Adipose tissue (tissue), 3 donors: ENCODE results near the gene PPT2. TPM values are rescaled to one million over a fixed set of nuclear protein-coding genes. Genes with fewer than 3 reads are reported as not detected.
"Not testable (repeated sequence)": the region's sequence is repeated elsewhere in the genome, so short reads cannot be mapped to it uniquely, and the experiment has no call there.

Experiments
- H3K27ac ChIP-seq: one replicate; pipeline ENCODE4 v1.5.1; 2013; ENCODE audit warnings: low read depth, low read length
- WGBS, 3 donors: extraction: QIAGEN DNeasy Blood & Tissue Kit; methylation state at CpG; one replicate each; pipeline ENCODE4 v1.1.7; 2013; 5-methylcytosine and 5-hydroxymethylcytosine counted together
- polyA plus RNA-seq, 3 donors: library from polyadenylated mRNA; stranded (reverse); fragments of 200-250 nt; gene quantifications; one replicate each; pipeline ENCODE4 v1.2.3, GENCODE V29; 2013
- donor health status: healthy with polysubstance abuse.
- donor health status: Bipolar disorder and iron deficiency.
- donor health status: healthy.

Gene PPT2
- polyA plus RNA-seq, 3 donors = 6.3 to 18.5 (median 13.2) TPM

DNA sequence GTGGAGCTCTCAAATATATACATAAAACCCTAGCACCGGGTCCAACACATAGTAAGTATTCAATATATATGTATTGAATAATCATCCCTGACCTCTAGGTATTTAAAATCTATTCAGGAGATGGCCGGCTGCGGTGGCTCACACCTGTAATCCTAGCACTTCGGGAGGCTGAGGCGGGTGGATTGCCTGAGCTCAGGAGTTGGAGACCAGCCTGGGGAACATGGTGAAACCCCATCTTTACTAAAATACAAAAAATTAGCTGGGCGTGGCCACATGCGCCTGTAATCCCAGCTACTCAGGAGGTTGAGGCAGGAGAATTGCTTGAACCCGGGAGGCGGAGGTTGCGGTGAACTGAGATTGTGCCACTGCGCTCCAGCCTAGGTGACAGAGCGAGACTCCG lies 39.2 kb downstream of the PPT2 start:
- WGBS, 3 donors = 64 to 78% (median 70%) methylated on average over 13 of the region's 13 CpGs
- not testable (repeated sequence) for H3K27ac ChIP-seq

DNA sequence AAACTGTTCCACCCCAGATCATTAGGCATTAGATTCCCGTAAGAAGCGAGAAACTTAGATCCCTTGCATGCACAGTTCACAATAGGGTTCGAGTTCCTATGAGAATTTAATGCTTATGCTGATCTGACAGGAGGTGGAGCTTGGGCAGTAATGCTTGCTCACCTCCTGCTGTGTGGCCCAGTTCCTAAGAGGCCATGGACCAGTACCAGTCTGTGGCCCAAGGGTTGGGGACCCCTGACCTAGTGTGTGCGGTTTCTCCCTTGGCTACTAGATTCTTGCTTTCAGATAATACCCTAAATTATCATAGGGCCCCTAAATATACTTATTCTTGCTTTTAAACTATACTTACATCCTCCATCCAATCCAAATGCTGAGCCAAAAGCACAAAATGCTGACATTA lies 40.4 kb downstream of the PPT2 start:
- H3K27ac ChIP-seq = no peak overlapping the region

DNA sequence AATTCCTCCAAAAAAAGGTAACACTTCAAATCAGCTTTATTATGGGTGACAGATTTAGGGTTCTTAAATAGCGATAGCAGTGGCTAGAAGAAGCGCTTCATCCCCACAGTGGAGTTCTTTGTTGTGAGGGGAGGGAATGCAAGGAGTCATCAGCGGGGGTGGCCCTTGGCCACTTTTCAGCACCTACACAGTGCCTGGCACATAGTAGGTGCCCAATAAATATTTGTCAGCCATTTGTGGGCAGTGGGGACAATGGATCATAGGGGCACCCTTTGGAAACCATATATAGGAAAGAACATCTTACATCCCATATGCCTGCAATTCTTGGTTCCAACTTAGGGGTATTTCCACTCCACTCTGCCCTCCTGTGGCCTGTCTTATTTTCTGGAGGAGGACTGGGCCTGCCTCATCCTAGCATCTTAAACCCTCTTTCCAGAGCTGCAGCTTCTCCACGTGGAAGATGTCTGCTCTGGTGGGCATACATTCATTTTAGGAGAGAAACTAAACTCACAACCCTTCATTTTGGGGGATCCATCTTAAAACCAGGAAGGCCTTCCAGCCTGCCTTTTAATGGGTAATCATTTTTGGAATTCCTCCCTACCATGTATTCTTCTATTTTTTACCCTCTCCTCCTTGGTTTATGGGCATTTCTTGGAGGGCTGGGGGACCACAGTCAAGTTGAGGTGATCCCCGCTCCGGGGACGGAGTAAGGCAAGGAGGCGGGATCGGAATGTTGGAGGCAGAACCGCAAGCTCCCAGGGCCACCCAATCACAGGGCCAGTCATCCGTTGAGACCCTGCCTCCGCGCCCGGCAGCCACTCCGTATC lies 41.1 kb downstream of the PPT2 start:
- H3K27ac ChIP-seq = no peak overlapping the region
- 16 to 18% (median 17%) methylated on average over 15 of the region's 15 CpGs for WGBS, 3 donors

More for the DNA sequence above, 40.4 kb downstream of the PPT2 start:
- 88 to 96% (median 94%) methylated on average over 4 of the region's 4 CpGs for WGBS, 3 donors

DNA sequence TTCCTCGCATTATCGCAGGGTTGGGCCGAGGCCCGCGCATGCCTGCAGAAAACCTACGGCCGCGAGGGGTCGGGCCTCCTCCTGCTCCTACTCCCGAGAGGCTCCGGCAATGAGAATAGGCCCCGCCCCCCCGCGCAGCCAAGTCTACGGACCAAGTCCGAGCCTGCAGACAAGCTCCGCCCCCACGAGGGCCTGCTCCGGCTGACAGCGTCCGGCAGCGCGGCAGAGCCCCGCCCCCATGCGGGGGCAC lies 41.6 kb downstream of the PPT2 start:
- H3K27ac ChIP-seq = no peak overlapping the region
- 0 to 1% (median 0%) methylated on average over 25 of the region's 25 CpGs for WGBS, 3 donors

DNA sequence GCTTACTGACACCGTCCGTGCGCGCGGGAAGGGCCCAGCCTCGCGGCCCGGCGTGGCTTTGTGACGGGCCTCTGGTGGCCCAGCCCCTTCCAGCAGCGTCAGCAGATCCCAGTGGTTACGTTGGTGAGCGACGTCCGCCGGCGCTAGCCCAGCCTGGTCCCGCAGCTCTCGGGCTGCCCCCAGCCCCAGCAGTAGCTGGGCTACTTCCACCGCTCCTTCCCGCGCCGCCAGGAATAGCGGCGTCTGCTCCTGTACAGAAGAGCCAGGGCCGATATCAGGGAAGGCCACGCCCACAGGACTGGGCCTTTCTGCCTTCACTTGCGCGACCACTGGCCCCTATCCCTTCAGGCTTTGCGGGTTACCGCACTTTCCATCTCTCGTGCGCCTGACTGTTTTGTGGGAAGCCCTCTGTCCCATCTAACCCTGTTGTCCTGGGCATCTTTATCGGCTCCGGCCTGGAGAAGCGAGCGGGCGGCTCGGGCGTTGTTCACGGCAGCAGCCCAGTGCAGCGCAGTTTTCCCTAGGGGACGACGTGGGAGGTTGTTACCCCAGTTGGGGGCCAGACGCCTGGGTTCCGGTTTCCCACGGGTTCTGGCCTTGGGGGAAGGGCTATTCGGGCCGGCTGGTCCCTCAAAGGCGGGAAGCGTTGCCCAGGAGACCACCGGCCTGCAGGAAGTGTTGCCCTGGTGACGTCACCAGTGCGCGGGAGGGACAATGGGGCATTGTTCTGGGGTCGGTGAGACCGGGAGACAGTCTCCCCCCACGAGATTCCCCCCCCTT lies 42.2 kb downstream of the PPT2 start:
- 0% methylated on average over 48 to 58 of the region's 58 CpGs for WGBS, 3 donors
- peak overlapping the region; percentile 99 for H3K27ac ChIP-seq

DNA sequence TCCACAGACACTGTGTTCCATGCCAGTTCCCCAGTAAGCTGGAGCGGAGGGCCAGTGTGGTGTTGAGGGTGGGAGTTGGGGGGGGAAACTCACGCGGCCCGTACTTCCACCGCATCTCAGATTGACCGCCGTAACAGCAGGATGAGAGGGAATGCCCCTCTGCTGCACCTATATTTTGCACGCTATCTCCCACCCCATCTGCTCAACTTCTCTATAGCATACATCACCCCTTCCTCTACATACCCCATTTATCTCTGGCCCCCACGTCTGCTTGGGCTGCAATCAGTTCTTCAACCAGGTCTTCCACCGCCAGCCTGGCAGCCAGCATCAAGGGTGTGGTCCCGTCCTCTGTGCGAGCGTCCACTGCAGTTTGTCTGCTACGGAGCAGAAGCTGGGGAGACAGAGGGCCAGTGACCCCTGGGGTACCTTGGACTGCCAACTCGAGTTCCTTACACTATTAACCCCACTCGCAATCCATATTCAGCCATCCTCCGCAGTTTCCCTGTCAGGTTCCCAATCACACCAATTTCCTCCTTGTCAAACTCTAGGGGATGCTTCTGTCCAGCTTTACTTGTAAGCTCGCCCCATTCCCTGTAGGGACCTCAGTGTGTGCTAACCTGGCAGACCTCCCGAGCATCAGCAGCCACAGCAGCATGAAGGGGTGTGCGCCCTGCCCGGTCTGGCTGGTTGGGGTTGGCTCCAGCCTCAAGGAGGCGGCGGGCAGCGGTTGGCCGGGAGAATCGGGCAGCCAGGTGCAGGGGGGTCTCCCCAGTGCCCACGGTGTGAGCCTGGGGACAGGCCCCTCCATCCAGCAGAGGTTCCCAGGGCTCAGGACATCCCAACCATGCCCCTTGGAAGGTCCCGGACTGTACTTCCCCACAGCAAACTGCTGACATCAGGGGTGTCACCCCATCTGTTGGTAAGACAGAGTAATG lies 43.0 kb downstream of the PPT2 start:
- WGBS, 3 donors = 24 to 34% (median 29%) methylated on average over 28 of the region's 28 CpGs

DNA sequence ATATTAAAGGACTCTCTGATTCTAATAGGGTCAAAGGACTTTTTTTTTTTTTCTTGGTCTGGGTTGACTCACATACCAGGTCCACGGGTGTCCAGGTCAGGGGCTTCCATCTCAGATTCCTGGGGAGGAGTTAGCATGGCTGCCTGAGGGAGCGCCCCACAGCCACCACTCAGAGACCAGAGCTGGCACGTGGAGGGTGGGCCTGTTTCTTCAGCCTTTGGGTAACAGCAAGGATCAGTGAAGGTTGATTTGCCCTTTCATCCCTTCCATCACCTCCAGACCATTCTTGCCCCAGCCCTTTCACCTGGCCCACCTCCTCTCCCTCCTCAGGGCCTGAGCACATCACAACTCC lies 44.4 kb downstream of the PPT2 start:
- 69 to 81% (median 79%) methylated on average over 3 of the region's 3 CpGs for WGBS, 3 donors
- no peak overlapping the region for H3K27ac ChIP-seq

More for the DNA sequence above, 43.0 kb downstream of the PPT2 start:
- peak overlapping the region; percentile 77 for H3K27ac ChIP-seq

DNA sequence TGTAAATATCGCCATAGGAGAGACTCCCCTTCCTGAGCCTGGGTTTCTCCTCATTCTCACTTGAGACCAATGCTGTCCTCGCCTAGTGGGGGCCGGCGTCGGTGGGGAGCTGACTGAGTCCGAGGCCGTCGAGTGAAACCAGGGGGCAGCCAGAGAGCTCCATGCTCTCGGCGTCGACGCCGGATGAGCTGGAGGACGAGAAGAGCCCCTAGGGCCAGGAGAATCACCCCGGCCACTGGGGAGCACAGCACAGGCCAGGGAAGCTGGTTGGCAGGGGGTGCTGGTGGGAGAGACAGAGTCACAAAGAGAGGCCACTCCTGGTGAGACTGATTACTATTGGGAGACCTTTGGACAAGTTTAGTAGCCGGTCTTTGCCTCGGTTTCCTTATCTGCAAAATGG lies 44.9 kb downstream of the PPT2 start:
- WGBS, 3 donors = 81 to 91% (median 91%) methylated on average over 17 of the region's 17 CpGs
- H3K27ac ChIP-seq = no peak overlapping the region

DNA sequence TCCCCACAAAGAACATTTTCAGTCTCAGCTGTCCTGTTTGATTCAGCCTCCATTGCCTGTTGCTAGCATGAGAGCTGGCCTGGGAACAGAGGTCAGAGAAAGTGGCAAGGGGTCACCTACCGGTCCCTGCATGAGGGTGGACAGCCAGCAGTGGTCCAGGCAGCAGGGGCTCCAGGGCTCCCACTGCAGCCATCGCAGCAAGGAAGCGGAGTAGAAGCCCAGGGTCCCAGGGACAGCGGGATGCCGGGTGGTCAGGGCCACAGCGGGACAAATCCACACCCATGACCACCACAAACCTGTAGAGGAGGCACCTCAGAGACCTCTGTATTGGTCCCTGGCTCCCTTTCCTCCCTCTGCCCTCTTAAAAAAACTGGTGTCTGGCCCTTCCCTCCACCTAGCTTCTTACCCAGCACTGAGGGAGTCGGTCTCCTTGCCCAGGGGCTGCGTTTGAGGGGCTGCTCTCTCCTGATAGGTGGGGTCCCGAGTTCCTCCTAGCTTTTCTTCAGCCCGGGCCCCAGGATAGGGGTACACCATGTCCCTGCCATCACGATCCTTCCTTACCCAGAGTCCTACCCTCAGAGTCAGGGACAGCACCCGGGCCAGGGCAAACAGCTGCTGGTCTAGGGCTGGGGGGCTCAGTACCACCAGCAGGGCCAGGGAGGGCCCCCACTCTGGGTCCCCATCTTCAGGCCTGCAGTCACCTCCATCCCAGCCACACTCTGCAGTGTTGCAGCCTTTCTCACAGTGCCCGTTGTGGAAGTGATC lies 47.0 kb downstream of the PPT2 start:
- H3K27ac ChIP-seq = no peak overlapping the region
- 79 to 91% (median 89%) methylated on average over 13 of the region's 13 CpGs for WGBS, 3 donors

DNA sequence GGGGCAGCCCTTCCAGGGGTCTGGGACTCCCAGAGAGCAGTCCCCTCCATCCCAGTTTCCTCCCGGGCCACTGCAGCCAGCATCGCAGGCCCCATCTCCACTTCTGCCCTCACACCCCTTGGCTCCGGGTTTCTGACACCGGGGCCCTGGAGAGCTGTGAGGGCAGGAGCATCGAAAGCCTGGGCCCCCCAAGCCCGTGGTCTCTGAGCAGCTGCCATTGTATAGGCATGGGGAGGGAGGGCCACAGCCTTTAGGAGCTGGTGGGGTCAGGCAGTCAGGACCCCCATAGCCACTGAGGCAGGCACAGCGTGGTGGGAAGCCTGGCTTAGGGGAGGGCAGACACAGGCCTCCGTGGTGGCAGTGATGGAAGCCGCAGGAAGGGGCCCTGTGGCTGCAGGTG lies 48.2 kb downstream of the PPT2 start:
- WGBS, 3 donors = 81 to 87% (median 83%) methylated on average over 9 of the region's 9 CpGs

DNA sequence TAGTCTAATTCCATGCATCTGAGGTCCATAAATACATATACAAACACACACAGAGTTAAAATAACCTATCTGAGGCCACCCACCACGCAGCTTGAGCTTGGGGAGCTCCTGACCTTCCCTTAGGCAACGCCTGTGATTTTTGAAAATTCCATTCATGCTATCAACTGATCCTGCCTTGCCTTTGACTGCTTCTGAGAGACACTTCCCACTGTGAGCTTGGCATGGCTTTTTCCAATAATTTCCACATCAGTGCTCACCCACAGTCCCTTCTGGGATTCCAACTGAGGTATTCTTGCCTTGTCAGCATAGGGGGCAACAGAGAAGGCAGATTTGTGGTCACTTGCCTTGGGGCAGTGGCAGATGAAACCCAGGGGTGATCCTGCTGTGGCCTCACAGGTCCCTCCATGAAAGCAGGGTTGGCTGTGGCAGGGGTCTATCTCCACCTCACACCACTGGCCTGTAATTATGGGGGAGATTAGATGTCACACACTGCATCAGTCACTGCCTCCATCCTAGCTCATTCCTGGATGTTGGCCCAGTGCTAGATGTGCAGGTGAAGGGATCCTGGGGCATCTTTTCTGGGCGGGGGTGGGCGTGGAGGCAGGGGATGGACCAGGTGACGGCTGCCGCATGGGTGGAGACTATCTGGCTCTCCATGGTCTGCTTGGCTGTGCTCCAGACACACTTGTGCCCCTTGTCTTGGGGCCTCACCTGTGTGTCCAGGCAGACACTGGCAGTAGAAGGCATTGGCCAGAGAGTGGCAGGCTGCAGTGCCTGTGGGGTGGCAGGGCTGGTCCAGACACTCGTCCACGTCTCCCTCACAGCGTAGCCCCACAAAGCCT lies 49.7 kb downstream of the PPT2 start:
- WGBS, 3 donors = 71 to 85% (median 83%) methylated on average over 9 of the region's 9 CpGs

More for the DNA sequence above, 48.2 kb downstream of the PPT2 start:
- no peak overlapping the region for H3K27ac ChIP-seq

DNA sequence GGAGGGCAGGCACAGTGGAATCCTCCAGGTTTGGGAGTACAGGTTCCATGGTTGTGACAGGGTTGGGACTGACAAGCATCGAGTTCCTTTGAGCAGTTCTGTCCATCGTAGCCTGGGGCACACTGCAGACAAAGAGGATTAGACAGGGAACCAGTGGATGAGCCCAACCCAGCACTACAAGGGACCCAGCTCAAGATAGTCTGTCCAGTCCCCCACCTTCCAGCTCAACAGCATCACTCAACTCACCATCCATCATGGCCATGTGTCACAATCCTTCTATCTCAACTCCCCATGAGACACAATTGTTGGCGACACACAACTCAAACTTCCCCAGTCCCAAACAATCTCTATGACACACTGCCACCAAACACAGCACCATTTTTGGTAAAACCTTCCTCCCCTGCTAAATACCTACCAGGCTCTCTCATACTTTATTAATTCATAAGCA lies 50.4 kb downstream of the PPT2 start:
- H3K27ac ChIP-seq = no peak overlapping the region
- 76 to 93% (median 87%) methylated on average over 3 of the region's 3 CpGs for WGBS, 3 donors

More for the DNA sequence above, 49.7 kb downstream of the PPT2 start:
- no peak overlapping the region for H3K27ac ChIP-seq

DNA sequence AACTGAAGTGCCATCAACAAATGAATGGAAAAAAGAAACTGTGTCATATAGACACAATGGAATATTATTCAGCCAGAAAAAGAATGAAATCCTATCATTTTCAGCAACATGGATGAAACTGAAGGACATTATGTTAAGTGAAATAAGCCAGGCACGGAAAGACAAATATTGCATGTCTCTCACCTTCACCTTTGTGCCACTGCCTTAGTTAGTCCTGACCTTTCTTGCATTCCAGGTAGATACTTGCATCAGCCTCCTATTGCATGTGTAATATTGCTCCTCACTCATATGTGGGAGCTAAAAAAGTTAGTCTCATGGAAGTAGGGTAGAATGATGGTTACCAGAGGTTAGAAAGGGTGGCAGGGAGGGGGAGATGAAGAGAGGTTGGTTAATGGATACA lies 55.1 kb downstream of the PPT2 start:
- H3K27ac ChIP-seq = no peak overlapping the region
- WGBS, 3 donors = 81 to 92% (median 86%) methylated on average over 1 of the region's 1 CpG

DNA sequence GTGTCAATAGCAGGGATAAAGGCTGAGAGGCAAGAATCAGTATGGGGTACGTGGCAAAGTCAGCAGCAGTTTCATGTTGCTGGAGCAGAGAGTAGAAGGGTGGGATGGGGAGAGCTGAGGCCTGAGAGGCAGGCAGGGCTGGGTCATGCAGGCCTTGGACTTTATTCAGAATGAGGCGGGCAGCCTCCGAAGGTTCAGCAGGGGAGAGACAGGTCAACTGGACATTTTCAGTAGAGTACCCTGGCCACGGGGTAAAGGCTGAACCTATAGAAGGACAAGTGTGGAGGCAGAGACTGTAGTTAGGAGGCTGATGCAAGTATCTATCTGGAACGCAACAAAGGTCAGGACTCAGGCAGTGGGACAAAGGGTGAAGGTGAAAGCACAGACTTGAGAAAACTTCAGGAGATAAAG lies 56.3 kb downstream of the PPT2 start:
- WGBS, 3 donors = 75 to 89% (median 82%) methylated on average over 5 of the region's 5 CpGs
- no peak overlapping the region for H3K27ac ChIP-seq

DNA sequence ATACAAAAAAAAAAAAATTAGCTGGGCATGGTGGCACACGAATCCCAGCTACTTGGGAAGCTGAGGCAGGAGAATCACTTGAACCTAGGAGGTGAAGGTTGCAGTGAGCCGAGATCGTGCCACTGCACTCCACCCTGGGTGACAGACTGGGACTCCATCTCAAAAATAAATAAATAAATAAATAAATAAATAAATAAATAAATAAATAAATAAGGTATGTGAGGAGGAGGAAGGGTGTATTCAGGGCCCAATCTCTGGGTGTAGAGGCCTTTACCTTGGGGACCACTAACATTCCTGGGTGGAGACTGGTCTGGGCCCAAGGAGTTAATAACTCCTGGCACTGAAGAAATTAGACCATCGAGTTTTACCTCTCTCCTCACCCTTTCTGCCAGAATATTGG lies 57.5 kb downstream of the PPT2 start:
- 79 to 90% (median 85%) methylated on average over 4 of the region's 4 CpGs for WGBS, 3 donors
- H3K27ac ChIP-seq = not testable (repeated sequence)

DNA sequence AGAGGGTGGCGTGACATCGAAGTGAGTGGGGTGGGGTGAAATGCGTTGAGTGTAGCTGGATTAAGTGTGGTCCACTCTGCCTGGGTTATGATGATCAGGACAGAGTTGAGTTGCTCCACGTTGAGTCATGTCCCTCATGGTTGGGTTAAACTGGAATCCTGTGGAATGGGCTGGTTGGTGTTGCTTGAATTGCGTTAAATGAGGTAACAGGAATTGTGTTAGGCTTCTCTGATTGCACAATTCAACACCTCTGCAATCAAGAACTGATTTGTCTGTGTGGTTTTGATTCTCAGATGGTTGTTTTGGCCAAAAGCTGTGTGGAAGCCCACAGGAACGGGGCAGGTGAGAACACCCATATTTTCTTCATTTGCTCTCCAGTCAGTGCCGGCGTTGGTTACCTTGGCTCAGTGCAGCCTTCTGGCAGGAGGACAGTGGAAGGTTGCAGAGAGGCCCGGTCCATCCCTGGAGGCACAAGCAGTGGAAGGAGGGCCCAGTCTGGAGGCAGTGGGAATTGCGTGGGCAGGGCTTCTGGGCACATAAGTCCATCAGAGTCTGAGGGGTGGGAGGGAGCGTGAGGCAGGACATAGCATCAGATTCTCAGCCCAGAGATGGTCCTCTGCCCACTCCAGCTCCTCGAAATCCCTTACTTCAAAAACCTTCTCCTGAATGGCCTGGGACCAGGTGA lies 58.3 kb downstream of the PPT2 start:
- 76 to 85% (median 81%) methylated on average over 12 of the region's 12 CpGs for WGBS, 3 donors
- no peak overlapping the region for H3K27ac ChIP-seq
